ENCODE data around the gene CCP110. TPM values are rescaled to one million over a fixed set of nuclear protein-coding genes. Genes with fewer than 3 reads are reported as not detected.

The CCP110 gene
- total and polyA plus RNA-seq, 2 of the 13 experiments (the other 11 are each of a cell fraction or from before 2014, with no cell fraction given) = 10.0 to 11.1 TPM

GRCh38 chr16:19521471-19522396 is 2.0 kb upstream of the CCP110 start, which contains the start of gene GDE1 (continued):
- TF ChIP-seq NCOA1 (CRISPR knock-in tag; IDR thresholded peaks at IDR 0.05) (no peak), WIZ (CRISPR knock-in tag; IDR thresholded peaks at IDR 0.05) (no peak; the same call in 1 of the 2 replicates), DMAP1 (CRISPR knock-in tag; IDR thresholded peaks at IDR 0.05) (peak; percentile 81), ZNF646 (CRISPR knock-in tag; IDR thresholded peaks at IDR 0.05) (no peak), KMT2A (CRISPR knock-in tag; IDR thresholded peaks at IDR 0.05) (peak; percentile 97), ZBTB39 (CRISPR knock-in tag; IDR thresholded peaks at IDR 0.05) (peak; percentile 7; the same call in 1 of the 2 replicates), FUBP1 (CRISPR knock-in tag; IDR thresholded peaks at IDR 0.05; ENCODE audit: borderline replicate concordance) (no peak), ZXDC (CRISPR knock-in tag; IDR thresholded peaks at IDR 0.05) (no peak), ZNF558 (CRISPR knock-in tag; IDR thresholded peaks at IDR 0.05; ENCODE audit: borderline replicate concordance) (no peak), ZNF597 (CRISPR knock-in tag; IDR thresholded peaks at IDR 0.05) (no peak), MZF1 (CRISPR knock-in tag; IDR thresholded peaks at IDR 0.05; ENCODE audit: borderline replicate concordance) (no peak), PRPF4 (IDR thresholded peaks at IDR 0.05; ENCODE audit: low read depth, low read length, poor library complexity, severe bottlenecking) (no peak)
